ENCODE results near the gene CRAMP1. TPM values are rescaled to one million over a fixed set of nuclear protein-coding genes. Genes with fewer than 3 reads are reported as not detected.

Gene CRAMP1
- total and polyA plus RNA-seq, 2 of the 8 experiments (the other 6 are each of a cell fraction or from before 2014, with no cell fraction given), result 19.2 to 23.2 TPM

DNA sequence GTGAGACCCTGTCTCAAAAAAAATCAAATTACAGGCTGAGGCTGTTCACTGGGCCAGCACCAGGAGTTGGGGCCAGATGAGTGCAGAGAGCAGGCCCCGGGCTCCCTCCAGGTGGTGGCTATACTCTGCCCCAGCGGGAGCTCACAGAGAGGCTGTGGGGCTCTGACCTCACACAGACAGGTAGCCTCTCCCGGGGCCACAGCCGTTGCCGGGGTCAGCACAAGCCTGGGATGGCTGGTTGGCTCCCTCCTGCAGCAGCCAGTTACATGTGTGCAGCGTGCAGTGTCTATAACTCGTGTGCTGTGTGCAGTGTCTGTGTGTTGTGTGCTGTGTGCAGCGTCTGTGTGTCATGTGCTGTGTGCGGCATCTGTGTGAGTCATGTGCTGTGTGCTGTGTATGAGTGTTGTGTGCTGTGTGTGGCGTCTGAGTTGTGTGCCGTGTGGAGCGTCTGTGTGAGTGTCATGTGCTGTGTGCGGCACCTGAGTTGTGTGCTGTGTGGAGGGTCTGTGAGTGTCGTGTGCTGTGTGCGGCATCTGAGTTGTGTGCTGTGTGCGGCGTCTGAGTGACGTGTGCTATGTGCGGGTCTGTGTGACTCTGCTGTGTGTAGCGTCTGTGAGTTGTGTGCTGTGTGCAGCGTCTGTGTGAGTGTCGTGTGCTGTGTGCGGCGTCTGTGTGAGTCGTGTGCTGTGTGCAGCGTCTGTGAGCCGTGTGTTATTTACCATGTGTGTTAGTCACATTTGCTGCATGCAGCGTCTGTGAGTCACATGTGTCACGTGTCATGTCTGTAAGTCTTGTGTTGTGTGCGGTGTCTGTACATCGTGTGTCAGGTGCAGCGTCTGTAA, 114.7 kb downstream of the CRAMP1 start:
- H2BK15ac ChIP-seq (ENCODE audit: low read length), result no peak overlapping the region; the same call in 1 of the 2 replicates
- no peaks in the 10 kb centered on the region for H3K9me3 ChIP-seq (ENCODE audit: insufficient read depth in 2 of 2, low read depth in 1 of 2, low read length in 1 of 2)
- H3K4ac ChIP-seq (replicated peaks; ENCODE audit: insufficient read length, low read depth, low read length), result no peak overlapping the region
- H3K23me2 ChIP-seq (ENCODE audit: low read depth, low read length), result no peaks in the 10 kb centered on the region
- H2BK5ac ChIP-seq (ENCODE audit: low read depth, low read length), result peak overlapping the region; percentile 15; the same call in 1 of the 2 replicates
- H3K4me1 ChIP-seq (replicated peaks in 1 of 4; ENCODE audit: control insufficient read depth in 3 of 4, insufficient read depth in 4 of 4, low read length in 3 of 4), result 0 out of 7 replicates have a peak, but pooled peaks cover 0 to 2% (median 0%) of the 10 kb centered on the region in 4 experiments
- no peak overlapping the region for H2BK120ac ChIP-seq (replicated peaks; ENCODE audit: low read depth, low read length)
- peaks cover 0 to 4% (median 1%) of the 10 kb centered on the region in 4 experiments; a peak in 4 of 8 replicates for H3K36me3 ChIP-seq (ENCODE audit: control insufficient read depth in 2 of 4, insufficient read depth in 4 of 4, low read length in 3 of 4)
- no peak overlapping the region for H3K18ac ChIP-seq (ENCODE audit: extremely low read depth, low read length)
- H3K4me2 ChIP-seq (ENCODE audit: insufficient read depth in 1 of 2, low read depth in 2 of 2, low read length in 2 of 2), result no peak overlapping the region
- H3K56ac ChIP-seq (replicated peaks; ENCODE audit: insufficient read length, low read depth, low read length), result no peak overlapping the region
- CTCF ChIA-PET (ENCODE audit: partially characterized antibody), result interaction anchor here (0.5 to 1.2 kb wide), 5 partner anchors 25 to 395 kb away, joined by 3 to 5 read pairs (median 3); no protein-coding TSS in a partner anchor
- no peak overlapping the region for H4K91ac ChIP-seq (replicated peaks; ENCODE audit: insufficient read length, low read length)
- no peak overlapping the region for H4K5ac ChIP-seq (ENCODE audit: insufficient read length, low read depth, low read length)
- H2BK20ac ChIP-seq (ENCODE audit: low read length), result no peak overlapping the region
- DNase-seq (ENCODE audit: low read depth in 1 of 2, low spot score in 2 of 2) (no peak), FAIRE-seq (no peak)
- H3K23ac ChIP-seq (ENCODE audit: insufficient read length), result no peak overlapping the region
- no peaks in the 10 kb centered on the region for H3K27me3 ChIP-seq (replicated peaks in 1 of 4; ENCODE audit: control insufficient read depth in 3 of 4, extremely low read depth in 1 of 4, insufficient read depth in 3 of 4, low read length in 3 of 4)
- no peak overlapping the region; the same call in 1 of the 2 replicates for H4K8ac ChIP-seq (ENCODE audit: extremely low read depth, insufficient read depth, low read length)
- no peak overlapping the region for H3K27ac ChIP-seq (ENCODE audit: low read depth, low read length)
- H3K14ac ChIP-seq (ENCODE audit: insufficient read length), result no peak overlapping the region
- no peaks in the 10 kb centered on the region; a peak in 2 of 4 replicates for H3K79me2 ChIP-seq (ENCODE audit: control insufficient read depth in 1 of 2, insufficient read depth in 2 of 2, low read length in 2 of 2)
- H3K9ac ChIP-seq (replicated peaks in 1 of 4; ENCODE audit: extremely low read depth in 1 of 4, low read depth in 3 of 4, low read length in 3 of 4), result no peak overlapping the region
- no peak overlapping the region for H3K4me3 ChIP-seq (ENCODE audit: extremely low read depth in 1 of 4, insufficient read depth in 2 of 4, low read depth in 3 of 4, low read length in 4 of 4)
- H2AFZ ChIP-seq (ENCODE audit: low read length), result no peak overlapping the region
- H2AK5ac ChIP-seq (ENCODE audit: low read depth, low read length), result no peak overlapping the region
- POLR2A ChIA-PET (ENCODE audit: partially characterized antibody), result interaction anchor here (0.8 kb wide), 1 partner anchor 24 kb away, joined by 3 read pairs; no protein-coding TSS in a partner anchor
- 0 out of 2 replicates have a peak overlapping the region, but pooled peaks have one; percentile 71 for H2BK12ac ChIP-seq (ENCODE audit: low read depth, low read length)
- H4K20me1 ChIP-seq (replicated peaks in 1 of 2; ENCODE audit: control insufficient read depth in 1 of 2, insufficient read depth in 2 of 2, low read length in 2 of 2), result peaks cover 0 to 15% of the 10 kb centered on the region in 2 experiments
- peaks cover 5% of the 10 kb centered on the region for H3K79me1 ChIP-seq (ENCODE audit: low read depth, low read length)
- WGBS, 2 experiments (ENCODE audit: extremely low coverage in 1 of 2, insufficient coverage in 1 of 2, insufficient read length in 1 of 2, insufficient replicate concordance in 2 of 2, low coverage in 1 of 2, low lambda C conversion rate in 2 of 2, missing lambda C conversion rate in 1 of 2), result 94% methylated on average over 32 of the region's 32 CpGs; no CpG with 5 or more reads in 1 of the 2 experiments
- TF ChIP-seq BRCA1 (IDR thresholded peaks at IDR 0.05; ENCODE audit: low read depth, low read length) (no peak), PHF8 (conservative IDR thresholded peaks at IDR 0.05; ENCODE audit: low read depth, low read length) (no peak), SP2 (IDR thresholded peaks at IDR 0.05; ENCODE audit: low read length) (no peak), JUND (IDR thresholded peaks at IDR 0.05; ENCODE audit: low read length) (no peak), CBX8 (IDR thresholded peaks at IDR 0.05; ENCODE audit: borderline replicate concordance, low read depth, low read length) (no peak), ZNF274 (IDR thresholded peaks at IDR 0.05; ENCODE audit: borderline replicate concordance, extremely low read depth, low read length) (no peak), SIRT6 (IDR thresholded peaks at IDR 0.05; ENCODE audit: low read length) (no peak), RAD21 (IDR thresholded peaks at IDR 0.05 in 1 of 2, conservative IDR thresholded peaks at IDR 0.05 in 1 of 2; ENCODE audit: low read depth in 2 of 2, low read length in 2 of 2) (no peak), SP4 (IDR thresholded peaks at IDR 0.05; ENCODE audit: low read length) (no peak)
